ENCODE measurements around the gene RIC8B.
"Not testable (repeated sequence)": the region's sequence is repeated elsewhere in the genome, so short reads cannot be mapped to it uniquely, and the experiment has no call there.

The RIC8B gene

DNA sequence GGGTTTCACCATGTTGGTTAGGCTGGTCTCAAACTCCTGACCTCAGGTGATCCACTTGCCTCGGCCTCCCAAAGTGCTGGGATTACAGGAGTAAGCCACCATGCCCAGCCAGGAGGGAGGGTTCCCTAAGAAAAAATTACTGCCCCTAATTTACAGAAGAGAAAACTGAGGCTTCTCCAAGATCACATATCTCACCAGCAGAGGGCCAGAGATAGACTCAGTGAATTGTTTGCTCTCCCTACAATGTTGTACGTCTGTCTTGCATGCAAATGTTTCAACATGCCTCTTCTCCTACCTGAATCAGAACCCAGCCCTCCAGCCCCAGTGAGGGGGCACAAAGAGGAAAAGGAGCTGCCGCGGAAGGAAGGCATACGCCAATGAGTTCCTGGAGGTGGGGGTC lies 132.9 kb downstream of the RIC8B start:
- no peak for DNase-seq

GRCh38 chr12:106907846-106908245 lies 133.4 kb downstream of the RIC8B start:
- DNase-seq = no peak

- DNase-seq = no peak
Observed at GRCh38 chr12:106908561-106908960, 134.1 kb downstream of the RIC8B start.

DNA sequence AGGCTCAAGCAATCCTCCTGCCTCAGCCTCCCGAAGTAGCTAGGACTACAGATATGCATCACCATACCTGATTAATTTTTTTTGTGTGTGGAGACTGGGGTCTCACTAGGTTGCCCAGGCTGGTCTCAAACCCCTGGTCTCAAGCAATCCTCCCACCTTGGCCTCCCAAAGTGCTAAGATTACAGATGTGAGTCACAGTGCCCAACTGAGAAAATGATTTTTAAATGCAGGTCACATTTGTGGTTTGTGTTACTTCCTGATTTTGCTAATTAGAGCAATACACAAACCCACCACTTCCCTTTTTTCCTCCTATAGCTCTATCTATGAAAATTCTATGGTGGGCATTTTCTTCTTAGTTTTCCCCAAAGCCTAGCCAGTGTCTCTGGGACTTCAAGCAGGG lies 135.7 kb downstream of the RIC8B start:
- no peak for DNase-seq

DNA sequence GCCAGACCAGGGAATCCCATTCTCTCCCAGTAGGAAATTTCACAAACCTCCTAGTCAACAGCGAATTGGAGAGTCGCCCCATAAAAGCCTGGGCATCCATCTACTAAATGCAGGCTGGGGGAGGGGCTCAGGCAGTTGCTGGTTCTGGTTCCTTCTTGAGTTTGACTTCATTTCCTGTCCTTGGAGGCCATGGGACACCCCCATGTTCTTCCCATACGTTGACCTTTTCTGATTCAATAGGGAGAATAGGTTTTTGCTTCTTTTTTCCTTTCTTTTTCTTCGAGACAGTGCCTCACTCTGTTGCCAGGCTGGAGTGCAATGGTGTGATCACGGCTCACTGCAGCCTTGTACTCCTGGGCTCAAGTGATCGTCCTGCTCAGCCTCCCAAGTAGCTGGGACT lies 137.1 kb downstream of the RIC8B start:
- DNase-seq = no peak

- DNase-seq = no peak
Observed at GRCh38 chr12:106913456-106913855, 139.0 kb downstream of the RIC8B start.

DNA sequence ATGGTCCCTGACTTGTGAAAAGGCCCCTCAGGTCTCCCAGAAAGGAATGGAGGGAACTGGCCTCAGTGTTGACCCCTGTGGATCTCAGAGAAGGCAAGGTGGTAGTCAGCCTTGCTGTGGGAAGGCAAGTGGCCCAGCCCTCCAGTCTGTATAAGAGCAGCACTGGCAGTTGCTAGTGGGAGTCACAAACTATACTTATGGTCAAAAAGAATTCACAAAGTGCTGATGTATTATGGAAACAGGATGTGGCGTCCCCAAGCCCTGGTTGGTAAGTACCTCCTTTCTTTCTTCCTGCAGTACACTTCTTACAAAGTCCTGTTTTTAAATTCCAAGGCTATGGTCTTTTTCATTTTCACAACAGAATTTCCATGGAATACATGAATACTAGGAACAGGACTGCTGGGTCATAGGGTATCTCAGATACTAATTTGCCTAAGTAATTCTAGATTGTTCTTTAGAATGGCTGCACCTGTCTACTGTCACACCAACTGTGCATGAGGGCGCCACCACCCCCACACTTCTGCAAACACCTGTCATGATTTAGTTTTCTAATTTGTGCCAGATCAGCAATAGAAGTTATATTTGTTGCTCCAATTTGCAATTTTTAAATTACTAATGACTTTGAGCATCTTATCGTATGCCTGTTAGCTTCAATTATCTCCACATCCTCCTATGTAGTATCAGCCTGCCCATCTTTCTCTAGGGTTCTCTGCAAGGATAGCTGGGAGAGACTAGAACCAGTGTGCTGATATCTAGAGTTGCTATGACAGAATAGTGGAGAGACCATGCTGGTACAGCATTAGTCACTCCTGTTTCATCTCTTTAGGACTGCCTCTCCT lies 140.5 kb downstream of the RIC8B start:
- DNase-seq = no peak

DNA sequence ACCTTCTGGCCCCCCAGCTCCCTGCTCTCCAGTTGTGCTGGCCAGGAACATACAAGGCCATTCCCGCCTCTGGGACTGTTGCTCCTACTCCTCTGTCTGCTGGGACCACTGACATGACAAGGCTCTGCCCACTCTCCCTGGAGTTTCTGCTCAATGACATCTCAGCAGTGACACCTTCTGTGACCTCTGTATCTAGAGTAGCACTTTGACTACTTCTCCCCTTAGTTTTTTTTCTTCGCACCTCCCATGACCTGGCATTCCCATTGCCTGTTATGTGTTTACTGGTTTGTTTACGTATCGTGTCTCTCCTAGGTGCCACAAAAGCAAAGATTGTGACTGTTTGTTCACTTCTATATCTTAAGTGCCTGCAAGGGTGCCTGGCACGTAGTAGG lies 141.1 kb downstream of the RIC8B start:
- DNase-seq = no peak

DNA sequence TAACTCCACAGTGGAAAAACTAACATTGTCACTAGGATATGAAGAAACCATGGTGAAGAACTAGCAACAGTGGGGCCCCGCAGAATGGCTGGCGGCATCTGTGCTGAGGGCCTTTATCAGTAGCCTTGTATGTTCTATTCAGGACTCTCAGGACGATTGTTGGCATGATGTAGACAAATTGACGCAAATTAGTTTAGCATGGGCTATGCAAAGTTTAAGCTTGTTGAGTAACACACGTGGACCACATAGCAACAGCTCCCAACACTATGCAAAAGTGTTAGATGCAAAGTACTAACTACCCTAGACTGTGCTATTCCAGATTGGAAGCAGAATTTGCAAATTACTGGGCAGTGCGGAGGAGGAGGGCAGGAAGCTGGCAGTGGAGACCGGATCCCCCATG lies 143.0 kb downstream of the RIC8B start:
- peak; percentile 54 for DNase-seq

DNA sequence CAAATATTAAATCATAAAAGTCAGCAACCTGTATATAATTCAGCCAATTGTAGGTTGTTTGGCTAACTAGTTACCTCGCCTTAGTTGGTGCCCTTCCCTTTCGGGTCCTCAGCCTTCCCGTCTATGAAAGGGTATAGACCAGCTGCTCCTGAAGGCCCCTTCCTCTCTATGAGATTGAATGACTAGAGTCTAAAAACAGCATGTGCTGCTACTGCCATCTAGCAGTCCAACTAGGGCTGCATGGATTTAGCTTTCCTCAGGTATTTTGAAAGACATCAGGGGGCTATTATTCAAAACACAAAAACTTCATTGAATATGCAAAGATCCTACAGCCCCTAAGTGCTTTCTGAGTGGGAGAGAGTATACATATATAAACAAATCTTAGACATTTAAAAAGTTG lies 144.3 kb downstream of the RIC8B start:
- peak; percentile 38 for DNase-seq

DNA sequence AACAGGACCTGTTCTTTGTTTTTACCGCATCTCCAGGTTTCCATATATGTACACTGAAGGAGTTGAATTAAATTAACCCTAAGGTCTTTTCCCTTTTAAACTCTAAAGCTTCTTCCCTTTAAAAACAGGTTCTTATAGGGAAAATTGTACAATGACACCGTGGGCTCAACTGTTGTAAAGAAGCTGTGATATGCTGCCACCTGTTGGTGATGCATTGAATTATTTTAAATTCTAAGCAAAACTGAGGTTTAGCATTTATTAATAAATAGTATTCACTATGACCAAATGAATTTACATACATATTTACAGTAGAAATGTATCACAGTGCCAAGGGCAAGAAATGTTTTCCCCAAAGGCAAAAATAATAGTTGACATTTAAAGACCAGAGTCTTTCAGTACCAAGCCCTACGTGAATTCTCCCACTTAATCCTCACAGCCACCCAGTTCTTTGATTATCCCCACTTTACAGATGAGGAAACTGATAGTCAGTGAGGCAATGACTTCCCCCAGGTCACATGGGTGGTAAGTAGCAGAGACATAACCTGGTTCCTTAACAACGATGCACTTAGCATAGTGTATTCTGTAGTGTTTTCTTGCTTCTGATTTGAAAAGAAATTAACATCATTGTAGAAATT lies 145.5 kb downstream of the RIC8B start:
- DNase-seq = peak; percentile 38

GRCh38 chr12:106921976-106922375 lies 147.5 kb downstream of the RIC8B start:
- DNase-seq = not testable (repeated sequence)

DNA sequence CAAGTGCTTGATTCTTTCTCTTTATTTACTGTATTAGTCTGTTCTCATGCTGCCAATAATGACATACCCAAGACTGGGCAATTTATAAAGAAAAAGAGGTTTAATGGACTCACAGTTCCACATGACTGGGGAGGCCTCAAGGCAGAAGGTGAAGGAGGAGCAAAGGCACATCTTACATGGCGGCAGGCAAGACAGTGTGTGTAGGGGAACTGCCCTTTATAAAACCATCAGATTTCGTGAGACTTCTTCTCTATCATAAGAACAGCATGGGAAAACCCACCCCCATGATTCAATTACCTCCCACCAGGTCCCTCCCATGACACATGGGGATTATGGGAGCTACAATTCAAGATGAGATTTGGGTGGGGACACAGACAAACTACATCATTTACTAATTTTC lies 149.1 kb downstream of the RIC8B start:
- DNase-seq = not testable (repeated sequence)

GRCh38 chr12:106924268-106924861 lies 149.9 kb downstream of the RIC8B start:
- no peak for DNase-seq

DNA sequence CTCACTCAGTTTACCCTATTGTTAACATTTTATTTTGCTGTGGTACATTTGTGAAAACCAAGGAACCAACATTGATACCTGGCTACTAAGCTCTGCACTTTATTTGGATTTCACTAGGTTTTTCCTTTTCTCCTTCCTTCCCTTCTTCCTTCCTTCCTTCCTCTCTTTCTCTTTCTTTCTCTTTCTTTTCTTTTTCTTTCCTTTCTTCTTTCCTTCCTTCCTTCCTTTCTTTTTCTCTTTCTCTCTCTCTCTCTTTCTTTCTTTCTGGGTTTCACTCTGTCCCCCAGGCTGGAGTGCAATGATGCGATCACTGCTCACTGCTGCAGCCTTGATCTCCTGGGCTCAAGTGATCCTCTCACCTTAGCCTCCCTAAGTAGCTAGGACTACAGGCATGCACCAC lies 152.2 kb downstream of the RIC8B start:
- no peak for DNase-seq

- DNase-seq = no peak
Observed at GRCh38 chr12:106934277-106934676, 159.8 kb downstream of the RIC8B start.

Data from NCI-H1048 (cell line).